K562 treated with DMSO at 1 percent for 48 hours (cell line): ENCODE results near the gene BTC. TPM values are rescaled to one million over a fixed set of nuclear protein-coding genes. Genes with fewer than 3 reads are reported as not detected.

Experiments used
- total RNA-seq: library from RNA; unstranded; fragments of 300-600 nt; gene quantifications from 2 replicates; pipeline ENCODE4 v1.2.3, GENCODE V29; 2022; ENCODE audit warnings: low replicate concordance; ENCODE audit errors: extremely low read depth

The BTC gene, protein sequence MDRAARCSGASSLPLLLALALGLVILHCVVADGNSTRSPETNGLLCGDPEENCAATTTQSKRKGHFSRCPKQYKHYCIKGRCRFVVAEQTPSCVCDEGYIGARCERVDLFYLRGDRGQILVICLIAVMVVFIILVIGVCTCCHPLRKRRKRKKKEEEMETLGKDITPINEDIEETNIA
- total RNA-seq = not detected in 2 replicates

DNA sequence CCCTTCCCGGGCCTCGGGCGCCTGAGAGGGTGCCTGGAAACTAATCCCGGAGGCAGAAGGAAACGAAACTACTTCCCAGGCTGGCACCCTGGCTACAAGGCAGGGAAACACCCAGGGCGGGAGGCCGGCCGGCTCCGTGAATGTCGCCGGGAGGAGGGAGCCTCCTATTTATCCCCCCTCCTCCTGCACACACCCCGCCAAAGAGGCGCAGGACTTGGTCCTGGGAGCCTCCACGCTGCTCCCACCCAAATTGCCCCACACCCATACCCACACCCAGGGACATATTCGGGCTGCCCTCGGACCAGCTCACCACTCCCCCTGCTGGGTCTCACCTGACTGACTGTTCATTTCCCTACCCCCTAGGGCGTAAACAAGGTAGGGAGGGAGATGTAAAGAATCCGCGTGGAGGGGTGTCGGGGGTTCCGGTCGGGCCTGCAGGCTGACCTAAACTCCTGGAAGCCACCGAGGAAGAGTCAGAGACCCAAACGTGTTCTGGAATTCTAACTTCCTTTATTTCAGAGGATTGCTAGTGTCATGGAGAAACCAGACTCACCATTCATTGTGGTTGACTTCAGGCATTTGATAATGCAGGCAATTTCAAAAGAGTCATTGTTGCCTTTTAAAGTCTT, at the start of gene BTC:
Gene BTC (minus strand): TSS at position 142 of the 629 bp plus-strand sequence. CDS start 198 bp downstream, outside the sequence.

Other genes starting within 250 kb of the BTC start
- gene PARM1, start 138.6 kb upstream of the BTC start, total RNA-seq = not detected in 2 replicates